ENCODE measurements around the gene RPS8.
"Not testable (repeated sequence)": the region's sequence is repeated elsewhere in the genome, so short reads cannot be mapped to it uniquely, and the experiment has no call there.

Gene RPS8

GRCh38 chr1:44810101-44810761 is 34.9 kb downstream of the RPS8 start:
- H3K4me3 ChIP-seq (ENCODE audit: low read length): peak overlapping the region; percentile 78
- peak; percentile 46 for DNase-seq (ENCODE audit: low read depth)
- no peak for TF ChIP-seq CTCF (conservative IDR thresholded peaks at IDR 0.05; ENCODE audit: low read length)

GRCh38 chr1:44810762-44811105 is 35.4 kb downstream of the RPS8 start:
- not testable (repeated sequence) for DNase-seq (ENCODE audit: low read depth)
- 0 out of 2 replicates have a peak overlapping the region, but pooled peaks have one; percentile 15 for H3K4me3 ChIP-seq (ENCODE audit: low read length)

- peak; percentile 22; the same call in 1 of the 2 replicates for TF ChIP-seq CTCF (conservative IDR thresholded peaks at IDR 0.05; ENCODE audit: low read length)
- no peak for DNase-seq (ENCODE audit: low read depth)
- peak overlapping the region; percentile 8; the same call in 1 of the 2 replicates for H3K4me3 ChIP-seq (ENCODE audit: low read length)
These were observed 35.9 kb downstream of the RPS8 start for GRCh38 chr1:44811234-44811633.

GRCh38 chr1:44812822-44813543 is 37.6 kb downstream of the RPS8 start:
- no peak for DNase-seq (ENCODE audit: low read depth)
- H3K4me3 ChIP-seq (ENCODE audit: low read length): no peak overlapping the region; the same call in 1 of the 2 replicates
- no peak for TF ChIP-seq CTCF (conservative IDR thresholded peaks at IDR 0.05; ENCODE audit: low read length)

GRCh38 chr1:44815926-44816325 is 40.6 kb downstream of the RPS8 start:
- not testable (repeated sequence) for H3K4me3 ChIP-seq (ENCODE audit: low read length); DNase-seq (ENCODE audit: low read depth)

- no peak for TF ChIP-seq CTCF (conservative IDR thresholded peaks at IDR 0.05; ENCODE audit: low read length)
- no peak overlapping the region for H3K4me3 ChIP-seq (ENCODE audit: low read length)
These were observed 42.0 kb downstream of the RPS8 start for GRCh38 chr1:44817307-44817706.

DNA sequence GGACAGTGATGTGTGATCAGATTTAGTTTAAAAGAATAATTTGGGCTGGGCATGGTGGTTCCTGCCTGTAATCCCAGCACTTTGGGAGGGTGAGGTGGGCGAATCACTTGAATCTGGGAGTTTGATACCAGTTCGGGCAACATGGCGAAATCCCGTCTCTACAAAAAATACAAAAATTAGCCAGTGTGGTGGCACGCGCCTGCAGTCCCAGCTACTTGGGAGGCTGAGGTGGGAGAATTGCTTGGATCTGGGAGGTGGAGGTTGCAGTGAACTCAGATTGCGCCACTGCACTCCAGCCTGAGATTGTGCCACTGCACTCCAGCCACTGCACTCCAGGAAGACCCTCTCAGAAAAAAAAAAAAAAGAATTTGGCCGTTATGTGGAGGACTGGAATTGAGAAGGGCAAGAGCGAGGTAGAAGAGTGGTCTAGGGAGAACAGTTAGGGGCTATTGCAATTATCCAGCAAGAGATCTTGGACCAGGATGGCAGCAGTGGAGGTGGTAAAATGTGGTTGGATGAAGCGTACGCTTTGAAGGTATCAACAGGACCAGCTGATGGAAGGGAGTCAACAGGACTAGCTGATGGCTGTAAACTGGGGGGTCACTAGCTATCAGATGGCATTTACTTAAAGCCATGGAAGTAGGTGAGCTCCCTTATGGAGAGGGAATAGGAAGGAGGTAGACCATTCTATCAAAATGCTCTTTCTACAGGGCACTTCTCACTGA is 42.6 kb downstream of the RPS8 start:
- no peak overlapping the region for H3K4me3 ChIP-seq (ENCODE audit: low read length)
- DNase-seq (ENCODE audit: low read depth): no peak
- no peak for TF ChIP-seq CTCF (conservative IDR thresholded peaks at IDR 0.05; ENCODE audit: low read length)

More at GRCh38 chr1:44817307-44817706, 42.0 kb downstream of the RPS8 start:
- DNase-seq (ENCODE audit: low read depth): no peak

DNA sequence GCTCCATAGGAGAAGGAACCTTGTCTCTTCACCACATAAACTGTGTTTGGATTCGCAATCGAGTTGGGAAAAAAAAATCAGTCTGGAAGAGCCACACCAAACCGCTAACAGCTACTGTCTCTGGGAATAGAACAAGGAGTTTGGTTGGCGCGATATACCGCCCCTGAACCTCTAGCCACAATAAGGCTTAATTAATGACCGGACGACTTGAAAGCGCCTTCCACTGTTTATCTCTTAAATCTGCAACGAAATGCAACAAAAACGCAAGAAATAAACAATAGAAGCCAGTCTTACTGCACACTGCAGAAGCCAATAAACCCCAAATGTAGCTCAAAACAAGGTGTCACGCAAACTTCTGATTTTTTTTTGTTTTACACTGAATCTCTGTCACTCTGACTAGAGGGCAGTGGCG is 43.9 kb downstream of the RPS8 start:
- peak overlapping the region; percentile 52 for H3K4me3 ChIP-seq (ENCODE audit: low read length)
- DNase-seq (ENCODE audit: low read depth): no peak
- no peak for TF ChIP-seq CTCF (conservative IDR thresholded peaks at IDR 0.05; ENCODE audit: low read length)
